WERI-Rb-1 (cell line): Measurements from ENCODE around the gene PCDHA1.

Experiments used
- DNase-seq: peaks from one replicate; pipeline ENCODE4 v3.0.0-alpha.2; 2020
- H3K27ac ChIP-seq: fragments of 250-450 bp; sonication (Bioruptor Pico); 2 replicates; pipeline ENCODE4 v1.5.1; 2020; ENCODE audit warnings: mild to moderate bottlenecking, moderate library complexity
- H3K27me3 ChIP-seq: fragments of 250-450 bp; sonication (Bioruptor Pico); 2 replicates; pipeline ENCODE4 v1.5.1; 2021; ENCODE audit warnings: mild to moderate bottlenecking, low read depth, moderate library complexity; ENCODE audit not compliant: insufficient read depth, severe bottlenecking
- H3K36me3 ChIP-seq: fragments of 250-450 bp; sonication (Bioruptor Pico); 2 replicates; pipeline ENCODE4 v1.5.1; 2020; ENCODE audit warnings: mild to moderate bottlenecking, moderate library complexity
- H3K4me3 ChIP-seq: 2 replicates; pipeline ENCODE4 v1.5.1; 2011; ENCODE audit warnings: low read depth, mild to moderate bottlenecking, control low read depth, low read length
- H3K9me3 ChIP-seq: fragments of 250-450 bp; sonication (Bioruptor Pico); 2 replicates; pipeline ENCODE4 v1.5.1; 2021; ENCODE audit warnings: mild to moderate bottlenecking, moderate library complexity; ENCODE audit not compliant: severe bottlenecking
- TF ChIP-seq, protein P1 (sequence below): IDR thresholded peaks from 2 replicates; pipeline ENCODE4 v1.5.1; 2011; ENCODE audit warnings: low read depth, mild to moderate bottlenecking, control low read depth, inconsistent platforms, low read length

Gene PCDHA1

DNA sequence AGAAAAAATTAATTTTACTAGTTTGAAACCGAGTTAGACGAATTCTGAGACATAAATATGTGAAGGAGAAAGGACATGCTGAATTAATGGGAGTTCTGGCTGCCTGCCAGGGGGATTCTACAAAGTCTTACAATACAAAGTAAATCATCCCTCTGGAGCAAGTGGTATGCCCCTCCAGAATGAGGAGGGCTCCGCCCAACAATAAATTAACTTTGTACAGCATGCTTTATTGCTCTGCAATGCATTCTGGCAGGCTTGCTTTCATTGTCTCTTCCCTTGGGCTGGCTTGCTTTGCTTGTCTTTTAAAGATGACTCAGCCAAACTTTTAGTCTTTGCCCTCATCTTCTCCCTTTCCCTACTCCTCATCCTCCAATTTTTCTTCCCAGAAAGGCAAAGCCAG, 253.6 kb downstream of the PCDHA1 start:
- no peak for DNase-seq
- Histone ChIP-seq H3K27ac (peak overlapping the region; percentile 99), H3K4me3 (peak overlapping the region; percentile 95), H3K9me3 (no peaks in the 10 kb centered on the region), H3K27me3 (no peaks in the 10 kb centered on the region), H3K36me3 (no peaks in the 10 kb centered on the region)
- TF ChIP-seq, protein P1, sequence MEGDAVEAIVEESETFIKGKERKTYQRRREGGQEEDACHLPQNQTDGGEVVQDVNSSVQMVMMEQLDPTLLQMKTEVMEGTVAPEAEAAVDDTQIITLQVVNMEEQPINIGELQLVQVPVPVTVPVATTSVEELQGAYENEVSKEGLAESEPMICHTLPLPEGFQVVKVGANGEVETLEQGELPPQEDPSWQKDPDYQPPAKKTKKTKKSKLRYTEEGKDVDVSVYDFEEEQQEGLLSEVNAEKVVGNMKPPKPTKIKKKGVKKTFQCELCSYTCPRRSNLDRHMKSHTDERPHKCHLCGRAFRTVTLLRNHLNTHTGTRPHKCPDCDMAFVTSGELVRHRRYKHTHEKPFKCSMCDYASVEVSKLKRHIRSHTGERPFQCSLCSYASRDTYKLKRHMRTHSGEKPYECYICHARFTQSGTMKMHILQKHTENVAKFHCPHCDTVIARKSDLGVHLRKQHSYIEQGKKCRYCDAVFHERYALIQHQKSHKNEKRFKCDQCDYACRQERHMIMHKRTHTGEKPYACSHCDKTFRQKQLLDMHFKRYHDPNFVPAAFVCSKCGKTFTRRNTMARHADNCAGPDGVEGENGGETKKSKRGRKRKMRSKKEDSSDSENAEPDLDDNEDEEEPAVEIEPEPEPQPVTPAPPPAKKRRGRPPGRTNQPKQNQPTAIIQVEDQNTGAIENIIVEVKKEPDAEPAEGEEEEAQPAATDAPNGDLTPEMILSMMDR, result no peak

DNA sequence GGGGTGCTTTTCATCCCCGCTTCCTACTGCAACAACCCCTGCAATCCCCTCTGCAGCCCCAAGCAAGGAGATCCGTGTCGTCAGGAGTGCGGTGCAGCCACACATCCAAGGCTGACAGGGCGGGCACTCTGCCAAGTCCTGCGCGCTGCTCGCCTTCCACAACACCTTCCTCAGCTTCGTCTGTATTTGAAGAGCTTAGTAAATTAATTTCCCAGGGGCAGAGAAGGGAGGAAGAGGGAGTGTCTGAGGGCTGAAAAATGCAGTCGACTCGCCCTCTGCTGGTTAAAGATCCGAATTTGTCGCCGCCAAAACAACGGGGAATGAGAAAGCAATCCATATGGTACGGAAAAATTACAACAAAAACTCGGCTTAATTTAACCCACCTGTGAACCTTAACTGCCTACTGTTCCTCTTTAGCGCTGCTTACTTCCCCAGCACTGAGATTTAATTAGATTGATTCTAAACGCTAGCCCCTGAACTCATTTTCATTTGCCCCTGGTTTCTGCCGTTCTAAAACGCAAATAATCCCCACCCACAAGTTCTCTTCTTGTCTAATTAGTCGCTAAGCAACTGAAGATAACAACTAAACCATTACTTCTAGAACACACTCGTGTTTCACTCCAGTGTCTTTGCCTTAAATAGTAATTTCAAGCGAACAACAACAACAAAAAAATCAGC, 254.3 kb downstream of the PCDHA1 start:
- TF ChIP-seq, protein P1, result peak; percentile 62; the same call in 1 of the 2 replicates
- H3K9me3 ChIP-seq, result no peaks in the 10 kb centered on the region
- H3K27ac ChIP-seq, result peak overlapping the region; percentile 99
- peak overlapping the region; percentile 95 for H3K4me3 ChIP-seq
- H3K36me3 ChIP-seq, result no peaks in the 10 kb centered on the region
- H3K27me3 ChIP-seq, result no peaks in the 10 kb centered on the region
- DNase-seq, result peak; percentile 80

DNA sequence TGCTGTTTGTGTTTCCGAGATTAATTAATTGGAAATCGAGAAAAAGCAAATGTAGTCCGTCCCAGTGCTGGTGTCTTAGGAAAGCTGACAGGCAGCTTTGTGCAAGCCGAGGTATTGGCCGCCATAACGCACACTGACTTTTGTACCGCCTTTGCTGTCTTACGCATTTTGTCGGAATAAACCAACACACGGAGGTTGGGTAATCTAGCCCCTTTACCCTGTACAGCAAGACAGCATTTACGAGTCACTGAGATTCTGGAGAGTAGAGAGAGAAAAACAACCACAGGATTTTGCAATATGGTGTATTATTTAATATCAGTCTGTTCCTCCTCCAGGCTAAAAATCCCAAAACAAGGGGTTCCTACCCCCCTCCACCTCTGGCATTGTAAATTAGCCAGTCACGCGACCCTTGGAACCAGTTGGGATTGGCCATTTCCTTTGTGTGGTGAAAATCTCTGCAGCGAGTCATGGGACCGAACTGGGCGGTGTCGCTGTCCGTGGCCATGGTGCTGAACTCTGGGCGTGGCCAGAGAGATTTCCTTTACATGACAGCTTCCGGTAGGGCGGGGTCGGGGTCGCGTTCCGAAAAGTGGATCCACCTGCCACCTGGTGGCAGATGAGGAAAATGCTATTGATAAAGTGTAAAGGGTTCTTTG, 255.0 kb downstream of the PCDHA1 start:
- Histone ChIP-seq H3K36me3 (no peaks in the 10 kb centered on the region), H3K4me3 (peak overlapping the region; percentile 95), H3K9me3 (no peaks in the 10 kb centered on the region), H3K27ac (peak overlapping the region; percentile 99), H3K27me3 (no peaks in the 10 kb centered on the region)
- TF ChIP-seq, protein P1, result peak; percentile 35; the same call in 1 of the 2 replicates
- DNase-seq, result peak; percentile 98

DNA sequence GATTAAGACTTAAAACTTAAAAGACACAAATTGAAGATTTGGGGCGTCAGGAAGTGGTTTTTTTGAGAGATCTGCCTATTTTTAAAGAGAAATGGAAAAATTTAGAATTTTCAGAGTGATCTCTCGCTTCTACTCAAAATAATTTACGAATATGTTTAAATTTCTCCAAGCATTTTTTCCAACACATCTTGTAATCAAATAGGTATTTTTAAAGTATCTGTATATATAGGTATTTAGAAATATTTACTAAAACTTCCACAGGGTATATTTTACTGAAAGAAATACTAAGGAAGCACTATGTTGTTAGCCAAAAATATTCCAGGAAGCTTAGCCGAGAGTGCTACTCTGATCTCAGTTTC, 255.5 kb downstream of the PCDHA1 start:
- H3K36me3 ChIP-seq, result no peaks in the 10 kb centered on the region
- TF ChIP-seq, protein P1, result no peak
- no peaks in the 10 kb centered on the region for H3K27me3 ChIP-seq
- H3K27ac ChIP-seq, result no peak overlapping the region
- DNase-seq, result no peak
- H3K4me3 ChIP-seq, result no peak overlapping the region
- no peaks in the 10 kb centered on the region for H3K9me3 ChIP-seq

DNA sequence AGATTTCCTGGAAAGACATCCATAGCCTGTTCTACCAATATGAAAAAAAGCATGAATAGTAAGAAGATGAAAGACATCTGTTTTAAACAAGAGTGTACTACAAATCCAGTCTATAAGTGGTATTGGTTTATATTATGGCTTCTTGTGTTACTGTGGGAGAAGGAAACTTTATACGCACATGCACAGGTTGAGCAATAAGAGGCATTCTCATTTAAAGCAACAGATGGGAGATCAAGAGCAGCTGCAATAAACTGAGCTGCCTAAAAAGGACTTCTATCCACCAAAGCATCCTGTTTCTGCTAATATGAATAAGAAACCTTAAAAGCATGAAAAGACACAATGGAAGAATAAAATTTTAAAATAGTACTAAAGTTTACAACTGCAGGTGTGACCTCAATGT, 256.6 kb downstream of the PCDHA1 start:
- Histone ChIP-seq H3K9me3 (no peaks in the 10 kb centered on the region), H3K27ac (no peak overlapping the region), H3K36me3 (no peaks in the 10 kb centered on the region), H3K27me3 (no peaks in the 10 kb centered on the region), H3K4me3 (no peak overlapping the region)
- DNase-seq, result no peak
- TF ChIP-seq, protein P1, result no peak
